CD4-positive, alpha-beta T cell (primary cell): ENCODE data around the gene OLFM1. TPM values are rescaled to one million over a fixed set of nuclear protein-coding genes. Genes with fewer than 3 reads are reported as not detected.

ENCODE experiments used
- ATAC-seq: fragments of 200-7000 bp; cut with Tn5 transposase; one replicate; pipeline ENCODE4 v1.10.0; 2022; ENCODE audit warnings: mild to moderate bottlenecking; ENCODE audit not compliant: poor library complexity
- CTCF ChIA-PET: fragments of 350-600 bp; sonication (Branson Sonifier 250); formaldehyde crosslinking; loops from one replicate; lab custom pipeline; 2021; ENCODE audit warnings: antibody characterized with exemption, inconsistent platforms; lab: Charles Lee
- POLR2A ChIA-PET: fragments of 350-600 bp; sonication (Branson Sonifier 250); formaldehyde crosslinking; loops from one replicate; lab custom pipeline; 2021; ENCODE audit warnings: antibody characterized with exemption, inconsistent platforms; lab: Charles Lee
- DNase-seq, 14 experiments: peaks; one replicate each; pipeline ENCODE4 v3.0.0-alpha.2; 2013 to 2020; ENCODE audit warnings: mixed read lengths in 2 of 14
- H3K27ac ChIP-seq, 2 donors: one replicate each; pipeline versions ENCODE4 v1.5.1 to v1.7.0; 2013; ENCODE audit warnings: low read length in 2 of 2, low read depth in 1 of 2, mild to moderate bottlenecking in 1 of 2
- H3K27me3 ChIP-seq, 2 experiments: 1 replicate in 1 of 2; 2 replicates in 1 of 2; pipeline versions ENCODE4 v1.6.1 to v1.7.0; 2013; ENCODE audit warnings: low read length in 2 of 2, control low read depth in 1 of 2, mild to moderate bottlenecking in 1 of 2, moderate library complexity in 1 of 2; ENCODE audit not compliant: insufficient read depth in 2 of 2, control insufficient read depth in 1 of 2
- H3K36me3 ChIP-seq: one replicate; pipeline ENCODE4 v1.6.1; 2013; ENCODE audit warnings: low read length, control low read depth; ENCODE audit not compliant: insufficient read depth
- H3K4me1 ChIP-seq: one replicate; pipeline ENCODE4 v1.6.1; 2013; ENCODE audit warnings: low read length, control low read depth; ENCODE audit not compliant: insufficient read depth
- H3K4me3 ChIP-seq: one replicate; pipeline ENCODE4 v1.5.1; 2013; ENCODE audit warnings: mild to moderate bottlenecking, low read length, moderate library complexity
- H3K9me3 ChIP-seq, 2 experiments: 1 replicate in 1 of 2; 2 replicates in 1 of 2; pipeline versions ENCODE4 v1.6.1 to v1.7.0; 2013; ENCODE audit warnings: low read length in 2 of 2, mild to moderate bottlenecking in 2 of 2, control low read depth in 1 of 2, moderate library complexity in 1 of 2; ENCODE audit not compliant: control insufficient read depth in 1 of 2, insufficient read depth in 1 of 2
- H3K27ac Mint-ChIP-seq: one replicate; pipeline ENCODE4 v1.8.0; 2020; ENCODE audit warnings: mixed read lengths
- H3K27me3 Mint-ChIP-seq: one replicate; pipeline ENCODE4 v1.8.0; 2021; ENCODE audit warnings: mixed read lengths
- H3K36me3 Mint-ChIP-seq: one replicate; pipeline ENCODE4 v1.8.0; 2021; ENCODE audit warnings: low read depth, mixed read lengths
- H3K4me1 Mint-ChIP-seq: one replicate; pipeline ENCODE4 v1.8.0; 2021; ENCODE audit warnings: low read depth, mixed read lengths
- H3K4me3 Mint-ChIP-seq: one replicate; pipeline ENCODE4 v1.8.0; 2020; ENCODE audit warnings: mild to moderate bottlenecking, mixed read lengths
- H3K9me3 Mint-ChIP-seq: one replicate; pipeline ENCODE4 v1.8.0; 2020; ENCODE audit warnings: mixed read lengths
- CTCF ChIP-seq: fragments of 200-600 bp; IDR thresholded peaks from one replicate; pipeline ENCODE4 v1.8.0; 2022; ENCODE audit warnings: antibody characterized with exemption, mild to moderate bottlenecking
- intact Hi-C, 2 experiments: fragments of 100-400 bp; cut with DNase I in 1 of 2; cut with micrococcal nuclease in 1 of 2; formaldehyde crosslinking; loops; one replicate each; pipeline versions ENCODE4 v1.15.1 to v1.9.0; 2023 to 2025; cut with DNase I, micrococcal nuclease
- total RNA-seq, 174 experiments: library from RNA in 2 of 174; stranded (reverse) in 2 of 174; gene quantifications; one replicate each; pipeline ENCODE4 v1.2.3 and lab custom pipeline; 2021 to 2026

OLFM1 gene
- total RNA-seq, 2 experiments from 2014 or later, result not detected

- Histone ChIP-seq H3K36me3 (no peaks in the 10 kb centered on the region), H3K27me3 (peaks cover 4 to 39% of the 10 kb centered on the region in 2 experiments), H3K9me3 (peaks cover 0 to 22% of the 10 kb centered on the region in 2 experiments), H3K4me1 (no peaks in the 10 kb centered on the region), H3K27ac (no peak overlapping the region), H3K4me3 (no peak overlapping the region)
- Mint-ChIP-seq H3K9me3 (no peaks in the 10 kb centered on the region), H3K36me3 (no peaks in the 10 kb centered on the region), H3K27me3 (peaks cover 49% of the 10 kb centered on the region), H3K4me1 (no peaks in the 10 kb centered on the region), H3K4me3 (no peak overlapping the region), H3K27ac (no peak overlapping the region)
- CTCF ChIA-PET, result no interaction called here
- TF ChIP-seq CTCF, result no peak
- no peak for ATAC-seq
- intact Hi-C loops, result no loop called here
- POLR2A ChIA-PET, result no interaction called here
- DNase-seq, result no peak
These were observed 14.5 kb downstream of the OLFM1 start for GRCh38 chr9:135101926-135102325.

GRCh38 chr9:135102331-135102730 is 14.9 kb downstream of the OLFM1 start:
- peaks cover 4 to 37% of the 10 kb centered on the region in 2 experiments for H3K27me3 ChIP-seq
- H3K4me1 ChIP-seq, result no peaks in the 10 kb centered on the region
- no peak for TF ChIP-seq CTCF
- no peaks in the 10 kb centered on the region for H3K4me1 Mint-ChIP-seq
- H3K9me3 Mint-ChIP-seq, result no peaks in the 10 kb centered on the region
- POLR2A ChIA-PET, result no interaction called here
- no peak for ATAC-seq
- H3K36me3 ChIP-seq, result no peaks in the 10 kb centered on the region
- peaks cover 47% of the 10 kb centered on the region for H3K27me3 Mint-ChIP-seq
- intact Hi-C loops, result no loop called here
- H3K36me3 Mint-ChIP-seq, result no peaks in the 10 kb centered on the region
- CTCF ChIA-PET, result no interaction called here
- H3K27ac ChIP-seq, result no peak overlapping the region
- no peak overlapping the region for H3K4me3 Mint-ChIP-seq
- H3K4me3 ChIP-seq, result no peak overlapping the region
- no peak for DNase-seq
- H3K9me3 ChIP-seq, result peaks cover 0 to 22% of the 10 kb centered on the region in 2 experiments
- H3K27ac Mint-ChIP-seq, result no peak overlapping the region

- Mint-ChIP-seq H3K27ac (no peak overlapping the region), H3K9me3 (no peaks in the 10 kb centered on the region), H3K4me3 (no peak overlapping the region), H3K27me3 (peaks cover 47% of the 10 kb centered on the region), H3K4me1 (no peaks in the 10 kb centered on the region), H3K36me3 (no peaks in the 10 kb centered on the region)
- peaks cover 5 to 34% of the 10 kb centered on the region in 2 experiments for H3K27me3 ChIP-seq
- no peaks in the 10 kb centered on the region for H3K4me1 ChIP-seq
- no peaks in the 10 kb centered on the region for H3K36me3 ChIP-seq
- TF ChIP-seq CTCF, result no peak
- peaks cover 0 to 22% of the 10 kb centered on the region in 2 experiments for H3K9me3 ChIP-seq
- ChIA-PET POLR2A (no interaction called here), CTCF (no interaction called here)
- no peak overlapping the region for H3K4me3 ChIP-seq
- DNase-seq (no peak), ATAC-seq (no peak)
- H3K27ac ChIP-seq, result no peak overlapping the region
- intact Hi-C loops, result no loop called here
These were observed 15.6 kb downstream of the OLFM1 start for GRCh38 chr9:135103001-135103446.
